Measurements from ENCODE around the gene ACP7. TPM values are rescaled to one million over a fixed set of nuclear protein-coding genes. Genes with fewer than 3 reads are reported as not detected.

The ACP7 gene
- polyA plus RNA-seq, 1 of the 3 experiments (the other 2 are of a cell fraction): 0.36 TPM

GRCh38 chr19:39141929-39142328 is 57.8 kb downstream of the ACP7 start:
- Histone ChIP-seq H3K36me3 (replicated peaks in 1 of 2; ENCODE audit: control insufficient read depth in 1 of 2, insufficient read depth in 2 of 2, low read length in 1 of 2) (no peaks in the 10 kb centered on the region), H3K4me2 (no peak overlapping the region), H2AFZ (ENCODE audit: low read depth) (no peak overlapping the region), H3K4me1 (ENCODE audit: control insufficient read depth in 1 of 2, insufficient read depth in 2 of 2, low read depth in 1 of 2, low read length in 1 of 2) (peaks cover 9 to 56% of the 10 kb centered on the region in 2 experiments; a peak in 3 of 4 replicates), H3K9me3 (no peaks in the 10 kb centered on the region), H3K27me3 (ENCODE audit: insufficient read depth) (no peaks in the 10 kb centered on the region), H3K9me2 (no peaks in the 10 kb centered on the region), H3K27ac (ENCODE audit: low read depth in 2 of 2, low read length in 1 of 2) (no peak overlapping the region; a peak in 1 of 4 replicates), H3K4me3 (ENCODE audit: low read depth in 2 of 2, low read length in 1 of 2) (no peak overlapping the region), H4K20me1 (ENCODE audit: insufficient read depth) (peaks cover 89% of the 10 kb centered on the region), H3K79me2 (ENCODE audit: insufficient read depth) (peaks cover 94% of the 10 kb centered on the region), H3K9ac (no peak overlapping the region), H3F3A (replicated peaks; ENCODE audit: insufficient read depth) (no peaks in the 10 kb centered on the region)
- TF ChIP-seq USF1 (IDR thresholded peaks at IDR 0.05; ENCODE audit: borderline replicate concordance, low read depth) (no peak), FOSL2 (IDR thresholded peaks at IDR 0.05; ENCODE audit: borderline replicate concordance, low read depth) (no peak), SIN3A (IDR thresholded peaks at IDR 0.05; ENCODE audit: borderline replicate concordance, low read depth, low read length) (no peak), SMC3 (IDR thresholded peaks at IDR 0.05; ENCODE audit: low read depth, low read length) (no peak), GATA2 (CRISPR knock-in tag; IDR thresholded peaks at IDR 0.05) (no peak), FOXM1 (IDR thresholded peaks at IDR 0.05; ENCODE audit: low read depth) (no peak), MEF2A (IDR thresholded peaks at IDR 0.05; ENCODE audit: borderline replicate concordance, low read depth) (no peak), RAD21 (IDR thresholded peaks at IDR 0.05; ENCODE audit: low read length) (no peak), USF2 (IDR thresholded peaks at IDR 0.05; ENCODE audit: borderline replicate concordance, low read depth, low read length) (no peak), REST (IDR thresholded peaks at IDR 0.05; ENCODE audit: low read depth, low read length) (no peak), MXI1 (IDR thresholded peaks at IDR 0.05; ENCODE audit: low read depth, low read length) (no peak), EP300 (IDR thresholded peaks at IDR 0.05; ENCODE audit: borderline replicate concordance in 1 of 2, low read depth in 1 of 2, low read length in 1 of 2) (no peak), TCF12 (IDR thresholded peaks at IDR 0.05) (no peak), NFIC (IDR thresholded peaks at IDR 0.05; ENCODE audit: borderline replicate concordance) (no peak), PBX3 (IDR thresholded peaks at IDR 0.05) (no peak), JUND (IDR thresholded peaks at IDR 0.05) (no peak), TEAD4 (IDR thresholded peaks at IDR 0.05; ENCODE audit: borderline replicate concordance, insufficient read depth) (no peak), POLR2AphosphoS5 (IDR thresholded peaks at IDR 0.05; ENCODE audit: low read depth, low read length) (no peak), CTCF (IDR thresholded peaks at IDR 0.05) (no peak)
- CTCF ChIA-PET: interaction anchor here (1.1 to 1.5 kb wide), 5 partner anchors 20 to 46 kb away, joined by 3 to 8 read pairs (median 3); no protein-coding TSS in a partner anchor
- POLR2A ChIA-PET: no interaction called here
- 86% methylated on average over 11 of the region's 11 CpGs for WGBS (ENCODE audit: low lambda C conversion rate)
- DNase-seq: no peak
